ENCODE results near the gene KCNJ11. TPM values are rescaled to one million over a fixed set of nuclear protein-coding genes. Genes with fewer than 3 reads are reported as not detected.

Gene KCNJ11
- total RNA-seq, 4 donors from 2014 or later = 103 to 182 (median 147) TPM

GRCh38 chr11:17408026-17408425 is 19.6 kb upstream of the KCNJ11 start:
- Histone ChIP-seq H3K4me3 (no peak overlapping the region), H3K9me3 (no peaks in the 10 kb centered on the region), H3K36me3 (no peaks in the 10 kb centered on the region), H3K4me1 (peaks cover 30 to 36% of the 10 kb centered on the region in 2 donors), H3K27ac (peak overlapping the region in 3 of 4 donors; percentile 22 to 93 (median 92)), H3K27me3 (no peaks in the 10 kb centered on the region)
- no peak for DNase-seq
- TF ChIP-seq POLR2A (IDR thresholded peaks at IDR 0.05) (no peak), CTCF (IDR thresholded peaks at IDR 0.05 in 4 of 5, conservative IDR thresholded peaks at IDR 0.05 in 1 of 5) (no peak)
- no peak for ATAC-seq
- in situ Hi-C loops (cut with MboI; ENCODE audit: low sequenced_read_pairs in 4 of 4) = loop anchor here in 1 of 4 donors (25.0 kb wide), 1 partner anchor 429 kb away; no protein-coding TSS in a partner anchor
- intact Hi-C loops (cut with DNase I; ENCODE audit: low total_unique reads) = loop anchor here (5.0 kb wide), 2 partner anchors 389 to 434 kb away; no protein-coding TSS in a partner anchor

GRCh38 chr11:17407575-17407974 is 19.1 kb upstream of the KCNJ11 start:
- in situ Hi-C loops (cut with MboI; ENCODE audit: low sequenced_read_pairs in 4 of 4) (loop anchor here in 1 of 4 donors (25.0 kb wide), 1 partner anchor 430 kb away; no protein-coding TSS in a partner anchor), intact Hi-C loops (cut with DNase I; ENCODE audit: low total_unique reads) (loop anchor here (5.0 kb wide), 2 partner anchors 390 to 435 kb away; no protein-coding TSS in a partner anchor)
- H3K4me3 ChIP-seq = no peak overlapping the region
- no peaks in the 10 kb centered on the region for H3K36me3 ChIP-seq
- no peak for TF ChIP-seq CTCF (IDR thresholded peaks at IDR 0.05 in 4 of 5, conservative IDR thresholded peaks at IDR 0.05 in 1 of 5)
- TF ChIP-seq POLR2A (IDR thresholded peaks at IDR 0.05) = no peak
- H3K27me3 ChIP-seq = no peaks in the 10 kb centered on the region
- DNase-seq (no peak), ATAC-seq (no peak)
- H3K9me3 ChIP-seq = no peaks in the 10 kb centered on the region
- H3K4me1 ChIP-seq = peaks cover 30 to 37% of the 10 kb centered on the region in 2 donors
- peak overlapping the region; percentile 85 to 96 (median 92) for H3K27ac ChIP-seq

- intact Hi-C loops (cut with DNase I; ENCODE audit: low total_unique reads) = loop anchor here (5.0 kb wide), 2 partner anchors 391 to 436 kb away; no protein-coding TSS in a partner anchor
Observed at GRCh38 chr11:17406818-17407149, 18.3 kb upstream of the KCNJ11 start.

GRCh38 chr11:17406082-17406817 is 17.8 kb upstream of the KCNJ11 start:
- no peaks in the 10 kb centered on the region for H3K27me3 ChIP-seq
- H3K36me3 ChIP-seq = no peaks in the 10 kb centered on the region
- ATAC-seq (peak; percentile 14 to 43), DNase-seq (peak in 1 of 2 donors; percentile 66)
- peak overlapping the region; percentile 85 to 96 (median 92) for H3K27ac ChIP-seq
- H3K4me1 ChIP-seq = peaks cover 43 to 50% of the 10 kb centered on the region in 2 donors
- H3K9me3 ChIP-seq = no peaks in the 10 kb centered on the region
- intact Hi-C loops (cut with DNase I; ENCODE audit: low total_unique reads) (loop anchor here (5.0 kb wide), 2 partner anchors 391 to 436 kb away; no protein-coding TSS in a partner anchor), in situ Hi-C loops (cut with MboI; ENCODE audit: low sequenced_read_pairs in 4 of 4) (loop anchor here in 1 of 4 donors (25.0 kb wide), 1 partner anchor 431 kb away; no protein-coding TSS in a partner anchor)
- no peak for TF ChIP-seq CTCF (IDR thresholded peaks at IDR 0.05 in 4 of 5, conservative IDR thresholded peaks at IDR 0.05 in 1 of 5)
- no peak for TF ChIP-seq POLR2A (IDR thresholded peaks at IDR 0.05)
- H3K4me3 ChIP-seq = peak overlapping the region in 3 of 4 donors; percentile 9 to 27 (median 17)

More at GRCh38 chr11:17406818-17407149, 18.3 kb upstream of the KCNJ11 start:
- Histone ChIP-seq H3K4me1 (peaks cover 37 to 44% of the 10 kb centered on the region in 2 donors), H3K9me3 (no peaks in the 10 kb centered on the region), H3K36me3 (no peaks in the 10 kb centered on the region), H3K4me3 (no peak overlapping the region), H3K27me3 (no peaks in the 10 kb centered on the region), H3K27ac (peak overlapping the region; percentile 85 to 96 (median 92))
- in situ Hi-C loops (cut with MboI; ENCODE audit: low sequenced_read_pairs in 4 of 4) = loop anchor here in 1 of 4 donors (25.0 kb wide), 1 partner anchor 431 kb away; no protein-coding TSS in a partner anchor
- DNase-seq (peak in 1 of 2 donors; percentile 50), ATAC-seq (no peak)
- no peak for TF ChIP-seq CTCF (IDR thresholded peaks at IDR 0.05 in 4 of 5, conservative IDR thresholded peaks at IDR 0.05 in 1 of 5)
- no peak for TF ChIP-seq POLR2A (IDR thresholded peaks at IDR 0.05)
